Activated CD4-positive, CD25-positive, alpha-beta regulatory T cell (primary cell): ENCODE data around the gene NGEF.
"Not testable (repeated sequence)": the region's sequence is repeated elsewhere in the genome, so short reads cannot be mapped to it uniquely, and the experiment has no call there.

Experiments used
- DNase-seq, 4 experiments: peaks; one replicate each; lab custom pipeline; 2025; lab: John Stamatoyannopoulos, UW

NGEF gene

GRCh38 chr2:233023007-233023760 lies 10.1 kb upstream of the NGEF start:
- no peak for DNase-seq

- DNase-seq, result no peak
Measured at GRCh38 chr2:233022561-233022960, 9.5 kb upstream of the NGEF start.

- no peak for DNase-seq
Measured at GRCh38 chr2:233021771-233022170, 8.7 kb upstream of the NGEF start.

GRCh38 chr2:233020454-233020853 lies 7.4 kb upstream of the NGEF start:
- no peak for DNase-seq

- DNase-seq, result not testable (repeated sequence)
Measured at GRCh38 chr2:233019610-233020009, 6.6 kb upstream of the NGEF start.

- DNase-seq, result no peak
Measured at GRCh38 chr2:233017947-233018346, 4.9 kb upstream of the NGEF start.

GRCh38 chr2:233015019-233015645 lies 2.1 kb upstream of the NGEF start:
- no peak for DNase-seq

GRCh38 chr2:233013650-233014049 lies 594 bp upstream of the NGEF start:
- DNase-seq, result no peak

- no peak for DNase-seq
Measured at GRCh38 chr2:233012301-233012971, 620 bp downstream of the NGEF start.

GRCh38 chr2:233011702-233012131 lies 1.3 kb downstream of the NGEF start:
- DNase-seq, result no peak

- no peak for DNase-seq
Measured at GRCh38 chr2:233011268-233011650, 1.8 kb downstream of the NGEF start.

- DNase-seq, result no peak
Measured at GRCh38 chr2:233010569-233011267, 2.3 kb downstream of the NGEF start.

GRCh38 chr2:233009661-233010060 lies 3.4 kb downstream of the NGEF start:
- DNase-seq, result no peak

- no peak for DNase-seq
Measured at GRCh38 chr2:233007739-233008138, 5.3 kb downstream of the NGEF start.

- no peak for DNase-seq
Measured at GRCh38 chr2:233007270-233007669, 5.8 kb downstream of the NGEF start.

GRCh38 chr2:233006648-233007047 lies 6.4 kb downstream of the NGEF start:
- no peak for DNase-seq

GRCh38 chr2:233005096-233005495 lies 8.0 kb downstream of the NGEF start:
- no peak for DNase-seq

- DNase-seq, result no peak
Measured at GRCh38 chr2:233003658-233004555, 9.1 kb downstream of the NGEF start.

GRCh38 chr2:233002829-233003657 lies 10.0 kb downstream of the NGEF start:
- no peak for DNase-seq

- no peak for DNase-seq
Measured at GRCh38 chr2:233000886-233001750, 11.9 kb downstream of the NGEF start.
